HG02884 (cell line): ENCODE data around the gene MYO9B.

ENCODE experiments used
- ATAC-seq: cut with Tn5 transposase; IDR thresholded peaks from one replicate; pipeline ENCODE4 v1.9.1; 2021; ENCODE audit warnings: mild to moderate bottlenecking, moderate library complexity; ENCODE audit not compliant: unreplicated experiment

Gene MYO9B

DNA sequence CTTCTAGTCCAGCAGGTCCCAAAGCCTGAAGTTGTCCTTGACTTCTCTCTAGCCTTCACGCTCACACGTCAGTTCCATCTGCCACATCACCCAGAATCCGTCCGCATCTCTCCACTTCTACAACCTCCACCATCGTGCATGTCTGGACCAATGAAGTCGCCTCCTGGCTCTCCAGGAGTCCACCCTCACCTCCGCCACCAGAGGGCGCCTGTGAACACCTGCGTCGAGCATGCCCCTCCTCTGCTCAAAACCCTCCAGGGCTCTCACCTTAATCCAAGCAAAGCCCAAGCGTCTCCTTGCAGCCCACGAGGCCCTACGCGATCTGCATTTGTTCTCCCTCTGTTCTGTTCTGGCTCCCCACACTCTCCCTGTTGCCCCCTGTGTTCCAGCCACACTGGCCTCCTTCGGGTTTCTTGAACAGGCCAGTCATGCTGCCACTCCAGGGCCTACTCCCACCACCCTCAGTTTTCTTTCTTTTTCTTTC, 185.3 kb downstream of the MYO9B start:
- peak; percentile 70 for ATAC-seq

DNA sequence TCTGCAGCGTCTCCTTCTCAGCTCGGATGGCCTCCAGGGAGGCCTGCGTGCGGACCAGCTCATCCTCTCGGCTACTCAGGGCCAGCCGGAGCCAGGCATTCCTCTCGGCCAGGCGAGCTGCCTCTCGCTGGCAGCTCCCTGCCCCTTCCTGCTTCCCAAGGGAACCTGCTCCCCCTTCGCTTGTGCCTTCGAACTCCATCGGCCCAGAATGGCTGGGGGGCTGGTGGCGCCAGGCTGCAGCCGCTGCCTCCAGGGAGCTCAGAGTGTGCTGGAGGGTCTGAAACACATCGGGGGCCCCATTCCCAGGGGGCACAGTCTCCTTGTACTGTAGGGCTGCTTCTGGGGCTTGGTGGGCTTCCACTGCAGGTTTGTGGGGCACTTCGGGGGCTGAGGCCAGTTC, 187.0 kb downstream of the MYO9B start:
- ATAC-seq, result no peak
